GM12872 (cell line): Measurements from ENCODE around the gene OTOG.

Experiments used
- CTCF ChIP-seq: IDR thresholded peaks from 3 replicates; pipeline ENCODE4 v1.5.1; 2011; ENCODE audit warnings: low read depth, mild to moderate bottlenecking, low read length, moderate library complexity; ENCODE audit not compliant: insufficient read depth

OTOG gene

GRCh38 chr11:17683377-17684161, 136.5 kb downstream of the OTOG start:
- TF ChIP-seq CTCF: no peak

GRCh38 chr11:17684550-17684949, 137.5 kb downstream of the OTOG start:
- TF ChIP-seq CTCF: no peak

DNA sequence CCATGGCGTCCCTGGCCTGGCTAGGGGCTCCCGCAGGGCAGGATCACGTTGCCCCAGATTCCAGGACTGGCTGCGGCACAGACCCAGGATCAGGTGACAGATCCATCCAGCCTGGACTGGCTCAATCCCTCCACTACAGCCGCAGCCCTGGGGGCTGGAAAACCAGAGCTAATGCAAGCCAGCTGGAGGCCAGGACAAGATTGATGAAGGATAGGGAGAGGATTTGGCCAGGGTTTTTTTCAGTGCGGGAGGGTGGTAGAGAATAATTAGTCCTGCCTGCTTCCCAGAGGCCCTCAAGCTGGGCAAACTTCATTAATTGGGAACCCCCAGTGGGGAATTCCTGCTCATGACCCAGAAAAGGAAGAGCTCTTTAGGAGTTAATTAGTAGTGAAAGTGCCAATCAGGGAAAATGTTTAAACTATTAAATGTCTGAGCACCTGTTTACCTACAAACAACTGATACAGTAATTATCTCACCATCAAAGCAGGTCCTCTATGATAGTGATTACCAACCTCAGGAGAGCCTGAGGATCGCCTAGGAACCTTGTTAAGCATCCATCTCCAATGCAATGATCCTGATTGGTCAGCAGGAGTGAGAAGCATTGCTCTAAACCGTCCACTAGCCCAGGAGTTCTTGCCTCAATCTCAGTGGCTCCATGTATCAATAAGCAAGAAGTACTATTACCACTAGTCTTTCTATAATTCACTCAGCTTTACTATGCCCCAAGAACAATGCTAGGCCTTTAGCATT, 139.3 kb downstream of the OTOG start:
- TF ChIP-seq CTCF: no peak

DNA sequence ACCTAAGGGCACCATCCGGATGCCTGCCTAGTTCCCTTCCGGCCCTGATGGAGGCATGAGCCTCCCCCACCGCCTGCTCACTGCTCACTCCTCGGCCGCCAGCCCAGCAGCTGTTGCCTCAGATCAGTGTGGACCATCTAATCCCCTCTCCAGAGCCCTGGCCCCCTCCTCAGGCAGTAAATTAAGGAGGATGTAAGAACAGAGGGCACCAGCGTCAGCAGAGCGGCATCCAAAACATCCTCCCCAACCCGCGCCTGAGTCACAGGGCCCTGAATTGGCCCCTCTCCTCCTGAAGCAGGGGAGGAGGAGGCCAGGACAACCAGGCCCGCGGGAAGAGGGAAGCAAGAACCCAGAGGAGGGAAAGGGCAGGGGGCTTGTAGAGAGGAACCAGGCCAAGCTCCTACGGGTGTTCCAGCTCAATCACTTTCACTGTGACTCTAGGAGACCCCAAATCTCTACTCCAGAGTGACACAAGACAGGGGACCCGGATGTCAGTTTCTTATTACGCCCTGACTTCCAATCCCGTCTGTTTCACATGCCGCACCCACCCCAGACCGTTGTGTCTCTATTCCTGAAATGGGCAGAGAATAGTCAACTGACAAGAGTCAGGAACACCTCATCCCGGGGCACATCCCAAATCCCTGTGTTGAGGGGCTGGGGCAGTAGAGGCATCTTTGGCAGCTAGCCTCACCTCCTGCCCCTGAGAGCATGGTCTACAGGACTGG, 141.0 kb downstream of the OTOG start:
- no peak for TF ChIP-seq CTCF

GRCh38 chr11:17691550-17691949, 144.5 kb downstream of the OTOG start:
- TF ChIP-seq CTCF: no peak

DNA sequence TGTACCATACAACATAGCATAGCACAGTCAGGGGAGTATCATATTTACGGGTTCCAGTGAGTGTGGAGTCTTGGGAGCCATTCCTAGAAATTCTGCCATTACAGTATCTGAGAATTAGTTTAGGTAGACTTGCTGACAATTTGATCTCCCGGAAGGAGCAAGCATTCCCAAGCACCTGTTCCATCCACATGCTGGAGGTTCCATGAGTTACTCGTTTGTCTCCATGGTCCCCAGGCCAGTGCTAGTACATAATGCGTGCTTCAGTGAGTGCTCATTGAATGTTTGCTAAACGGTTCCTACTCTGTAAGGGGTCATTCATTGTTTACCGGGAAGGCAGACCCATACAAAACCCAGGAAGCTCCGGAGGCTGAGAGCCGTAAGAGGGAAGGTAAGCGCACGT, 144.9 kb downstream of the OTOG start:
- no peak for TF ChIP-seq CTCF

- TF ChIP-seq CTCF: no peak
Measured at GRCh38 chr11:17692931-17693330, 145.9 kb downstream of the OTOG start.
